ENCODE results near the gene PITRM1. TPM values are rescaled to one million over a fixed set of nuclear protein-coding genes. Genes with fewer than 3 reads are reported as not detected.

The PITRM1 gene
- total RNA-seq, 1 experiment from 2014 or later, result 83.5 TPM

DNA sequence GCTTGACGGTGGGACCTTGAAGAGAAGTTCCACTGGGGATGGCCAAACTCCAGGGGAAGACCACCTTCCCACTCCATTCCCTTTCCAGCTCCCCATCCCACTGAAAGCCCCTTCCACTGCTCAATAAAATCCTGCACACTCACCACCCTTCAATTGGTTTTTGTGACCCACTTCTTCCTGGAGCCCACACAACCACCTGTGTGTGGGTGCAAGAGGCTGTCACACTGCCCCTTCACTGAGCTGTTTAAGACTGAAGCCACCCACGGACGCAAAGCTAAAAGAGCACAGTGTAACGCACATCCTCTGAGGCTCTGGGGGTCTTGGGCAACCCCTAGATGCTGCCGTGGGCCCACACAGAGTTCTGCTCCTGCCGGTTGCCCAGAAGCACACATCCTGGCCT is 12.8 kb upstream of the PITRM1 start:
- POLR2A ChIA-PET (ENCODE audit: low non-redundant PET), result no interaction called here
- no peak overlapping the region for H3K4me3 ChIP-seq (ENCODE audit: low read depth, low read length, poor library complexity, severe bottlenecking)
- TF ChIP-seq CTCF (conservative IDR thresholded peaks at IDR 0.05; ENCODE audit: low read depth, low read length), result no peak
- TF ChIP-seq EZH2 (IDR thresholded peaks at IDR 0.05; ENCODE audit: borderline replicate concordance, low read depth, low read length, poor library complexity, severe bottlenecking), result no peak
- peaks cover 11% of the 10 kb centered on the region for H3K27me3 ChIP-seq (replicated peaks; ENCODE audit: insufficient read depth, low read depth, low read length, poor library complexity)
- H3K36me3 ChIP-seq (ENCODE audit: insufficient read depth, low read length, poor library complexity, severe bottlenecking), result no peaks in the 10 kb centered on the region
- no TSS peak for BruUV-seq (replicated peaks)
- no peaks in the 10 kb centered on the region for H3K9me3 ChIP-seq (ENCODE audit: low read depth, low read length, poor library complexity, severe bottlenecking)
- no peak for DNase-seq (ENCODE audit: low spot score)
- intact Hi-C loops (cut with micrococcal nuclease; ENCODE audit: unreplicated experiment), result no loop called here
- H3K4me1 ChIP-seq (ENCODE audit: insufficient read depth, low read length, poor library complexity, severe bottlenecking), result no peaks in the 10 kb centered on the region
- no peak overlapping the region for H3K27ac ChIP-seq (ENCODE audit: low read depth, low read length, poor library complexity, severe bottlenecking)
- CTCF ChIA-PET, result no interaction called here

DNA sequence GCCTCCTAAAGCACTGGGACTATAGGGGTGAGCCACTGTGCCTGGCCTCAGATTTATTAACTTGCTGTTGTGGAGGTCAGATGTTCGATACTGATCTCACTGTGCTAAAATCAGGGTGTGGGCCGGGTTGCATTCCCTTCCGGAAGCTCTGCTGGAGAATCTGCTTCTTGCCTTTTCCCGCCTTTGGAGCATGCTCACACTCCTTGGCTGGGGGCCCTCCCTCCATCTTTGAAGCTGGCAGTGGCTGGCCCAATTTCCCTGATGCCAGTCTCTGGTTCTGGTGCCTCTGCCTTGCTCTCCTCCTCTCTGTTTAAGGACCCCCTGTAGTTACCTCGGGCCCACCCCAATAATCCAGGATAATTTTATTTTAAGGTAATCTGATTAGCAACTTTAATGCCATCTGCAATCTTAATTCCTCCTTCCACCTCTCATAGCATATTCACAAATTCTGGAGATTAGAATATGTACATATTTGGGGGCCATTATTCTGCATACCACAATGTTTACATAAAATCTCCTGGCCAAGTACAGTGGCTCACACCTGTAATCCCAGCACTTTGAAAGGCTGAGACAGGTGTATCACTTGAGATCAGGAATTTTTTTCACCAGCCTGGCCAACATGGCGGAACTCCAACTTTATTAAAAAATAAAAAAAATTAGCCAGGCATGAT is 7.9 kb upstream of the PITRM1 start:
- CTCF ChIA-PET, result no interaction called here
- Histone ChIP-seq H3K36me3 (ENCODE audit: insufficient read depth, low read length, poor library complexity, severe bottlenecking) (no peaks in the 10 kb centered on the region), H3K27me3 (replicated peaks; ENCODE audit: insufficient read depth, low read depth, low read length, poor library complexity) (peaks cover 18% of the 10 kb centered on the region), H3K4me1 (ENCODE audit: insufficient read depth, low read length, poor library complexity, severe bottlenecking) (no peaks in the 10 kb centered on the region), H3K9me3 (ENCODE audit: low read depth, low read length, poor library complexity, severe bottlenecking) (no peaks in the 10 kb centered on the region), H3K27ac (ENCODE audit: low read depth, low read length, poor library complexity, severe bottlenecking) (no peak overlapping the region), H3K4me3 (ENCODE audit: low read depth, low read length, poor library complexity, severe bottlenecking) (no peak overlapping the region)
- TF ChIP-seq CTCF (conservative IDR thresholded peaks at IDR 0.05; ENCODE audit: low read depth, low read length) (no peak), EZH2 (IDR thresholded peaks at IDR 0.05; ENCODE audit: borderline replicate concordance, low read depth, low read length, poor library complexity, severe bottlenecking) (no peak)
- BruUV-seq (replicated peaks), result no TSS peak
- intact Hi-C loops (cut with micrococcal nuclease; ENCODE audit: unreplicated experiment), result no loop called here
- no peak for DNase-seq (ENCODE audit: low spot score)
- POLR2A ChIA-PET (ENCODE audit: low non-redundant PET), result no interaction called here

DNA sequence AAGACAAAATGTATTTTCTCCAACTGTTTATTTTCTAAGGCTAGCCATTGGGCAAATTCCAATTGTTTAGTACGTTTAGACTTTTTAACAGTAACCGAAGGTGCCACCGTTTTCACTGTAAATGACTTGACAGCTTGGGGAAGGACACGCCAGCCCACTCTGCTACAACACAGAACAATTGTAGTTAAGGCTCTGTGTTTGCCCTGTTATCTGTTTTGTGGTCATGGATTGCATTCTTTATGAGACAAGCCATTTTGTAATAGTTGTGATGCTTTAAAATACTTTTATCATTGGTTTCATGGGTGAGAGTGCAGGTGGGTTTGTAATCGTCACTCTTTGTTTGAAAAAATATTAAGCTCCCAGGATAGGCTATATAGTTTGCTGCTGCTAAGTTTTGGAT is 6.6 kb upstream of the PITRM1 start:
- no peak overlapping the region for H3K4me3 ChIP-seq (ENCODE audit: low read depth, low read length, poor library complexity, severe bottlenecking)
- peaks cover 18% of the 10 kb centered on the region for H3K27me3 ChIP-seq (replicated peaks; ENCODE audit: insufficient read depth, low read depth, low read length, poor library complexity)
- no peaks in the 10 kb centered on the region for H3K36me3 ChIP-seq (ENCODE audit: insufficient read depth, low read length, poor library complexity, severe bottlenecking)
- intact Hi-C loops (cut with micrococcal nuclease; ENCODE audit: unreplicated experiment), result no loop called here
- no peak overlapping the region for H3K27ac ChIP-seq (ENCODE audit: low read depth, low read length, poor library complexity, severe bottlenecking)
- H3K9me3 ChIP-seq (ENCODE audit: low read depth, low read length, poor library complexity, severe bottlenecking), result no peaks in the 10 kb centered on the region
- ChIA-PET CTCF (no interaction called here), POLR2A (ENCODE audit: low non-redundant PET) (no interaction called here)
- H3K4me1 ChIP-seq (ENCODE audit: insufficient read depth, low read length, poor library complexity, severe bottlenecking), result no peaks in the 10 kb centered on the region
- no peak for TF ChIP-seq CTCF (conservative IDR thresholded peaks at IDR 0.05; ENCODE audit: low read depth, low read length)
- no peak for TF ChIP-seq EZH2 (IDR thresholded peaks at IDR 0.05; ENCODE audit: borderline replicate concordance, low read depth, low read length, poor library complexity, severe bottlenecking)
- DNase-seq (ENCODE audit: low spot score), result no peak
- no TSS peak for BruUV-seq (replicated peaks)
